ENCODE data around the gene TSPAN17. TPM values are rescaled to one million over a fixed set of nuclear protein-coding genes. Genes with fewer than 3 reads are reported as not detected.

TSPAN17 gene
- polyA plus RNA-seq, 1 of the 3 experiments (the other 2 are of a cell fraction), result 61.7 TPM

DNA sequence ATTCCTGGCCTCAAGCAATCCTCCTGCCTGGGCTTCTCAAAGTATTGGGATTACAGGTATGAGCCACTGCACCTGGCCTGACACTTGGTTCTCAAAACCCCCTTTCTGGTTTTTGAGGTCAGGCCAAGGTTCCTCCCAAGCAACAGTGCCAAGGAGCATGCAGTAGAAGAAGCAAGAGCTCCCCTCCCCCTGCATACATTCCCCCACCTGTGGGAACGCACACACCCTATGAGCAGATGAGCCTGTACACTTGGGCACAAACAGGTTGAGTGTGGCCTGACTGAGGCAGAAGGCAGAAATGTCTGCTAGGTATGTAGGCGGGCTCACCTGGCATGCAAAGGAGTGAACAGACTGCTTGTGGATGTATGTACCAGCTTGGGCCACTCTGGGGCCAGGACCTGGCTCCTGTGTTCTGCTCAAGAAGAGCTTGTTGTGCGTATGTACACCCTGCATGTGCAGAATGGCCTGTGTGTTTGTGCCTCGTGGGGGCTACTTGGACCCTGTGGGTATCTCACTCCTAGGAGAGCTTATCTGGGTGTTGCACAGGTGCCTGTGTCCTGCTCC lies 39.1 kb upstream of the TSPAN17 start:
- peaks cover 4% of the 10 kb centered on the region for H3F3A ChIP-seq (replicated peaks; ENCODE audit: insufficient read depth)
- no peaks in the 10 kb centered on the region for H3K9me3 ChIP-seq
- no peaks in the 10 kb centered on the region for H3K36me3 ChIP-seq (replicated peaks in 1 of 2; ENCODE audit: control insufficient read depth in 1 of 2, insufficient read depth in 2 of 2, low read length in 1 of 2)
- ChIA-PET POLR2A (interaction anchor here (1.1 kb wide), 1 partner anchor 14 kb away, joined by 3 read pairs; no protein-coding TSS in a partner anchor), CTCF (interaction anchor here (1.0 to 2.5 kb wide), 5 partner anchors 23 to 878 kb away, joined by 3 to 9 read pairs (median 4); partner anchors contain the start of gene CLTB)
- H3K79me2 ChIP-seq (ENCODE audit: insufficient read depth), result peaks cover 21% of the 10 kb centered on the region
- DNase-seq, result no peak
- H2AFZ ChIP-seq (ENCODE audit: low read depth), result no peak overlapping the region
- peaks cover 36% of the 10 kb centered on the region; the same call in 1 of the 2 replicates for H4K20me1 ChIP-seq (ENCODE audit: insufficient read depth)
- H3K27me3 ChIP-seq (ENCODE audit: insufficient read depth), result no peaks in the 10 kb centered on the region
- TF ChIP-seq TCF12 (IDR thresholded peaks at IDR 0.05) (no peak), POLR2AphosphoS5 (IDR thresholded peaks at IDR 0.05; ENCODE audit: low read depth, low read length) (no peak), RXRA (IDR thresholded peaks at IDR 0.05; ENCODE audit: borderline replicate concordance, low read depth) (no peak), GABPA (IDR thresholded peaks at IDR 0.05; ENCODE audit: low read depth) (no peak), FOXM1 (IDR thresholded peaks at IDR 0.05; ENCODE audit: low read depth) (no peak), JUND (IDR thresholded peaks at IDR 0.05) (no peak), RAD21 (IDR thresholded peaks at IDR 0.05; ENCODE audit: low read length) (no peak)
- TF ChIP-seq, protein P1, sequence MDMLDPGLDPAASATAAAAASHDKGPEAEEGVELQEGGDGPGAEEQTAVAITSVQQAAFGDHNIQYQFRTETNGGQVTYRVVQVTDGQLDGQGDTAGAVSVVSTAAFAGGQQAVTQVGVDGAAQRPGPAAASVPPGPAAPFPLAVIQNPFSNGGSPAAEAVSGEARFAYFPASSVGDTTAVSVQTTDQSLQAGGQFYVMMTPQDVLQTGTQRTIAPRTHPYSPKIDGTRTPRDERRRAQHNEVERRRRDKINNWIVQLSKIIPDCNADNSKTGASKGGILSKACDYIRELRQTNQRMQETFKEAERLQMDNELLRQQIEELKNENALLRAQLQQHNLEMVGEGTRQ (IDR thresholded peaks at IDR 0.05; ENCODE audit: borderline replicate concordance, low read depth, low read length), result no peak
- H3K27ac ChIP-seq (ENCODE audit: low read depth in 2 of 2, low read length in 1 of 2), result no peak overlapping the region
- no peak overlapping the region; a peak in 1 of 4 replicates for H3K4me3 ChIP-seq (ENCODE audit: low read depth in 2 of 2, low read length in 1 of 2)
- peaks cover 0 to 36% of the 10 kb centered on the region in 2 experiments; a peak in 1 of 4 replicates for H3K4me1 ChIP-seq (ENCODE audit: control insufficient read depth in 1 of 2, insufficient read depth in 2 of 2, low read depth in 1 of 2, low read length in 1 of 2)
- H3K9me2 ChIP-seq, result no peaks in the 10 kb centered on the region
- H3K9ac ChIP-seq, result no peak overlapping the region
- peak overlapping the region; percentile 90 for H3K4me2 ChIP-seq
- WGBS (ENCODE audit: low lambda C conversion rate), result 80% methylated on average over 2 of the region's 4 CpGs

DNA sequence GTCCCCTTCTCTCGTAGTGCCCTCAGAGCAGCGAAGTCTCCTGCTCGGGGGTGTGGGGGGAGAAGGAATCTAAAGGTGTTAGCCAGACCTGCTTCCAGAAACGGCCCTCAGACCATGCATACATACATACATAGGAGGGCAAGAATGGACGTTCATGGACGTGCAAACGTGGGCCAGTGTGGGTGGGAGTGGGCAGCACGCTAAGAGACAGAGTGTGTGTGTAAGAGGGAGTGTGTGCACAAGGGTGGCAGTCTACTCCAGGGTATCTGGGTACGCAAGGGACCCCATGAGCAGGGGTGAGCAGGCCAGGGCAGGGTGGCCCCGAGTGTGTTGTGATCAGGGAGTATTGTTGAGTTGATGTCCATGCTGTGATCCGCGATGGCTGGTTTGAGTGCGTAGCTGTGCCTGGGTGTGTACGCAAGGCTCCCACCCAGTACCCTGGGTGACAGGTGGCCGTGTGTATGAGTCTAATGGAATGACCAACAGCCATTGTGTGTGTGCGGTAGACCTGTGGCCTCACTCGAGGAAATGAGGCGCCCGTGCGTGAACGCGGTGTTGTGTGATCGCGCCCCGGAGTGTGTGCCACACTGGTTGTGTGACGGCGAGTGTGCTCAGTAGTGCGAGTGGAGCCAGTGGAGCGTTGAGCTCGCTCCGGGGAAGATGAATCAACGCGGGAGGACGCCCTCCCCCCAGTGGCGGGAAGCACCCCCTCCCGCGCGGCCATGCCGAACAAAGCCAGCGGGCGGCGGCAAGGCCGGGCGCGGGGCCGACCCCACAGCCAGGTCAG lies 38.2 kb upstream of the TSPAN17 start:
- H3K27me3 ChIP-seq (ENCODE audit: insufficient read depth), result no peaks in the 10 kb centered on the region
- peak overlapping the region; percentile 68 to 69 for H3K4me3 ChIP-seq (ENCODE audit: low read depth in 2 of 2, low read length in 1 of 2)
- H3K9ac ChIP-seq, result peak overlapping the region; percentile 51; the same call in 1 of the 2 replicates
- peak overlapping the region in 1 of 2 experiments; percentile 29; a peak in 2 of 4 replicates for H3K27ac ChIP-seq (ENCODE audit: low read depth in 2 of 2, low read length in 1 of 2)
- H2AFZ ChIP-seq (ENCODE audit: low read depth), result no peak overlapping the region
- peak overlapping the region; percentile 90 for H3K4me2 ChIP-seq
- peaks cover 21% of the 10 kb centered on the region for H3K79me2 ChIP-seq (ENCODE audit: insufficient read depth)
- peaks cover 4% of the 10 kb centered on the region for H3F3A ChIP-seq (replicated peaks; ENCODE audit: insufficient read depth)
- CTCF ChIA-PET, result interaction anchor here (0.6 to 2.5 kb wide), 4 partner anchors 31 to 192 kb away, joined by 3 to 9 read pairs (median 4); partner anchors contain the start of gene CLTB
- no peaks in the 10 kb centered on the region for H3K9me3 ChIP-seq
- TF ChIP-seq, protein P2, sequence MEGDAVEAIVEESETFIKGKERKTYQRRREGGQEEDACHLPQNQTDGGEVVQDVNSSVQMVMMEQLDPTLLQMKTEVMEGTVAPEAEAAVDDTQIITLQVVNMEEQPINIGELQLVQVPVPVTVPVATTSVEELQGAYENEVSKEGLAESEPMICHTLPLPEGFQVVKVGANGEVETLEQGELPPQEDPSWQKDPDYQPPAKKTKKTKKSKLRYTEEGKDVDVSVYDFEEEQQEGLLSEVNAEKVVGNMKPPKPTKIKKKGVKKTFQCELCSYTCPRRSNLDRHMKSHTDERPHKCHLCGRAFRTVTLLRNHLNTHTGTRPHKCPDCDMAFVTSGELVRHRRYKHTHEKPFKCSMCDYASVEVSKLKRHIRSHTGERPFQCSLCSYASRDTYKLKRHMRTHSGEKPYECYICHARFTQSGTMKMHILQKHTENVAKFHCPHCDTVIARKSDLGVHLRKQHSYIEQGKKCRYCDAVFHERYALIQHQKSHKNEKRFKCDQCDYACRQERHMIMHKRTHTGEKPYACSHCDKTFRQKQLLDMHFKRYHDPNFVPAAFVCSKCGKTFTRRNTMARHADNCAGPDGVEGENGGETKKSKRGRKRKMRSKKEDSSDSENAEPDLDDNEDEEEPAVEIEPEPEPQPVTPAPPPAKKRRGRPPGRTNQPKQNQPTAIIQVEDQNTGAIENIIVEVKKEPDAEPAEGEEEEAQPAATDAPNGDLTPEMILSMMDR (IDR thresholded peaks at IDR 0.05), result 0 out of 2 replicates have a peak, but pooled peaks have one; percentile 7
- TF ChIP-seq SIN3A (IDR thresholded peaks at IDR 0.05; ENCODE audit: borderline replicate concordance, low read depth, low read length), result no peak
- TF ChIP-seq CHD2 (IDR thresholded peaks at IDR 0.05; ENCODE audit: low read length, partially characterized antibody), result peak; percentile 38
- peak; percentile 45; the same call in 1 of the 2 replicates for TF ChIP-seq MXI1 (IDR thresholded peaks at IDR 0.05; ENCODE audit: low read depth, low read length)
- TF ChIP-seq NRF1 (IDR thresholded peaks at IDR 0.05; ENCODE audit: low read depth, low read length), result no peak
- TF ChIP-seq, protein P3, sequence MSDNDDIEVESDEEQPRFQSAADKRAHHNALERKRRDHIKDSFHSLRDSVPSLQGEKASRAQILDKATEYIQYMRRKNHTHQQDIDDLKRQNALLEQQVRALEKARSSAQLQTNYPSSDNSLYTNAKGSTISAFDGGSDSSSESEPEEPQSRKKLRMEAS (IDR thresholded peaks at IDR 0.05; ENCODE audit: low read depth), result 0 out of 2 replicates have a peak, but pooled peaks have one; percentile 25
- TF ChIP-seq MEF2A (IDR thresholded peaks at IDR 0.05; ENCODE audit: borderline replicate concordance, low read depth), result no peak
- POLR2A ChIA-PET, result interaction anchor here (1.1 kb wide), 1 partner anchor 13 kb away, joined by 3 read pairs; no protein-coding TSS in a partner anchor
- WGBS (ENCODE audit: low lambda C conversion rate), result 59% methylated on average over 15 of the region's 46 CpGs
- H3K36me3 ChIP-seq (replicated peaks in 1 of 2; ENCODE audit: control insufficient read depth in 1 of 2, insufficient read depth in 2 of 2, low read length in 1 of 2), result no peaks in the 10 kb centered on the region
- no peak for DNase-seq
- H3K9me2 ChIP-seq, result no peaks in the 10 kb centered on the region
- peaks cover 28% of the 10 kb centered on the region; the same call in 1 of the 2 replicates for H4K20me1 ChIP-seq (ENCODE audit: insufficient read depth)
- peaks cover 1 to 43% of the 10 kb centered on the region in 2 experiments; a peak in 2 of 4 replicates for H3K4me1 ChIP-seq (ENCODE audit: control insufficient read depth in 1 of 2, insufficient read depth in 2 of 2, low read depth in 1 of 2, low read length in 1 of 2)
